SK-N-SH (cell line): ENCODE results near the gene IFITM5. TPM values are rescaled to one million over a fixed set of nuclear protein-coding genes. Genes with fewer than 3 reads are reported as not detected.

Experiments
- CTCF ChIA-PET: fragments of 300-600, 350-600 bp; formaldehyde crosslinking; extraction: SDS; loops from one replicate; lab custom pipeline; 2021; lab: Yijun Ruan, JAX
- POLR2A ChIA-PET: fragments of 350-600 bp; sonication (Branson Sonifier 250); formaldehyde crosslinking; extraction: SDS; loops from one replicate; lab custom pipeline; 2020; ENCODE audit warnings: antibody characterized with exemption, inconsistent platforms; lab: Yijun Ruan, JAX
- DNase-seq: peaks from one replicate; pipeline ENCODE4 v3.0.0; 2012
- H2AFZ ChIP-seq: fragments of 200-600 bp; sonication (generic); 2 replicates; pipeline ENCODE4 v1.8.1; 2016; ENCODE audit warnings: antibody characterized with exemption, mild to moderate bottlenecking, low read depth
- H3F3A ChIP-seq: fragments of 200-600 bp; sonication (generic); replicated peaks from 2 replicates; pipeline ENCODE3; 2016; ENCODE audit warnings: antibody characterized with exemption, mild to moderate bottlenecking; ENCODE audit not compliant: insufficient read depth
- H3K27ac ChIP-seq, 2 experiments: fragments of 200-500 bp in 1 of 2; fragments of 200-600 bp in 1 of 2; sonication (Bioruptor generic) in 1 of 2; sonication (generic), shearing (Covaris generic) in 1 of 2; 2 replicates each; pipeline versions ENCODE4 v1.5.1 to v1.6.1; 2014 to 2016; ENCODE audit warnings: low read depth in 2 of 2, inconsistent platforms in 1 of 2, low read length in 1 of 2, mild to moderate bottlenecking in 1 of 2, mixed read lengths in 1 of 2
- H3K27me3 ChIP-seq: fragments of 200-600 bp; sonication (generic), shearing (Covaris generic); 2 replicates; pipeline ENCODE4 v1.6.1; 2016; ENCODE audit warnings: mixed run types; ENCODE audit not compliant: insufficient read depth
- H3K36me3 ChIP-seq, 2 experiments: fragments of 200-500 bp in 1 of 2; fragments of 200-600 bp in 1 of 2; sonication (Bioruptor generic) in 1 of 2; sonication (generic) in 1 of 2; replicated peaks in 1 of 2; 2 replicates each; pipeline versions ENCODE3 to v1.5.1; 2014 to 2016; ENCODE audit warnings: low read length in 1 of 2, mild to moderate bottlenecking in 1 of 2; ENCODE audit not compliant: insufficient read depth in 2 of 2, control insufficient read depth in 1 of 2
- H3K4me1 ChIP-seq, 2 experiments: fragments of 200-500 bp in 1 of 2; fragments of 200-600 bp in 1 of 2; sonication (Bioruptor generic) in 1 of 2; sonication (generic), shearing (Covaris generic) in 1 of 2; 2 replicates each; pipeline versions ENCODE4 v1.5.1 to v1.6.1; 2014 to 2016; ENCODE audit warnings: low read depth in 1 of 2, low read length in 1 of 2, mixed run types in 1 of 2; ENCODE audit not compliant: insufficient read depth in 2 of 2, control insufficient read depth in 1 of 2
- H3K4me2 ChIP-seq: fragments of 200-600 bp; sonication (generic), shearing (Covaris generic); 2 replicates; pipeline ENCODE4 v1.6.1; 2017; ENCODE audit warnings: mixed run types
- H3K4me3 ChIP-seq, 2 experiments: fragments of 200-500 bp in 1 of 2; fragments of 200-600 bp in 1 of 2; sonication (Bioruptor generic) in 1 of 2; sonication (generic), shearing (Covaris generic) in 1 of 2; 2 replicates each; pipeline versions ENCODE4 v1.5.1 to v1.8.1; 2014 to 2016; ENCODE audit warnings: low read depth in 2 of 2, inconsistent platforms in 1 of 2, low read length in 1 of 2, mild to moderate bottlenecking in 1 of 2, mixed read lengths in 1 of 2, moderate library complexity in 1 of 2
- H3K79me2 ChIP-seq: fragments of 200-600 bp; sonication (generic); 2 replicates; pipeline ENCODE4 v1.8.1; 2017; ENCODE audit warnings: mild to moderate bottlenecking; ENCODE audit not compliant: insufficient read depth
- H3K9ac ChIP-seq: fragments of 200-600 bp; sonication (generic); 2 replicates; pipeline ENCODE4 v1.6.1; 2017; ENCODE audit warnings: mixed run types
- H3K9me2 ChIP-seq: fragments of 200-600 bp; sonication (generic); 2 replicates; pipeline ENCODE4 v1.6.1; 2017; ENCODE audit warnings: mixed run types
- H3K9me3 ChIP-seq: fragments of 200-600 bp; sonication (generic); 2 replicates; pipeline ENCODE4 v1.6.1; 2017; ENCODE audit warnings: mixed run types, mild to moderate bottlenecking, moderate library complexity
- H4K20me1 ChIP-seq: fragments of 200-600 bp; sonication (generic); 2 replicates; pipeline ENCODE4 v1.6.1; 2017; ENCODE audit warnings: mild to moderate bottlenecking, mixed run types; ENCODE audit not compliant: insufficient read depth
- ELF1 ChIP-seq: IDR thresholded peaks from 2 replicates; pipeline ENCODE4 v1.4.0; 2012
- EZH2phosphoT487 ChIP-seq: fragments of 200-600 bp; sonication (generic); IDR thresholded peaks from 2 replicates; pipeline ENCODE4 v1.6.1; 2017; ENCODE audit warnings: low read depth, mixed run types, mild to moderate bottlenecking, antibody characterized with exemption, moderate library complexity, borderline replicate concordance
- FOSL2 ChIP-seq: IDR thresholded peaks from 2 replicates; pipeline ENCODE4 v1.4.0; 2012; ENCODE audit warnings: low read depth, mild to moderate bottlenecking, moderate library complexity, borderline replicate concordance
- GABPA ChIP-seq: IDR thresholded peaks from 2 replicates; pipeline ENCODE4 v1.4.0; 2012; ENCODE audit warnings: low read depth, mild to moderate bottlenecking
- GATA2 ChIP-seq: sonication (generic); formaldehyde crosslinking; IDR thresholded peaks from 2 replicates; pipeline ENCODE4 v1.5.0; 2020; ENCODE audit warnings: mild to moderate bottlenecking, missing genetic modification reagents
- MXI1 ChIP-seq: IDR thresholded peaks from 2 replicates; pipeline ENCODE4 v1.6.1; 2012; ENCODE audit warnings: mild to moderate bottlenecking, low read depth, low read length, improper control_type of control experiment
- NRF1 ChIP-seq: IDR thresholded peaks from 2 replicates; pipeline ENCODE4 v1.6.1; 2012; ENCODE audit warnings: low read depth, mild to moderate bottlenecking, low read length
- POLR2AphosphoS5 ChIP-seq: IDR thresholded peaks from 2 replicates; pipeline ENCODE4 v1.6.1; 2012; ENCODE audit warnings: low read depth, low read length
- RAD21 ChIP-seq: IDR thresholded peaks from 2 replicates; pipeline ENCODE4 v1.6.1; 2012; ENCODE audit warnings: mild to moderate bottlenecking, low read length
- TCF12 ChIP-seq: IDR thresholded peaks from 2 replicates; pipeline ENCODE4 v1.4.0; 2012
- TEAD4 ChIP-seq: IDR thresholded peaks from 2 replicates; pipeline ENCODE4 v1.4.0; 2012; ENCODE audit warnings: mild to moderate bottlenecking, borderline replicate concordance; ENCODE audit not compliant: insufficient read depth
- YY1 ChIP-seq: IDR thresholded peaks from 2 replicates; pipeline ENCODE4 v1.4.0; 2012; ENCODE audit warnings: low read depth, mild to moderate bottlenecking
- WGBS: methylation state at CpG from one replicate; pipeline ENCODE4 v1.1.6; 2017; ENCODE audit warnings: low lambda C conversion rate; 5-methylcytosine and 5-hydroxymethylcytosine counted together
- polyA plus RNA-seq, 3 experiments: library from polyadenylated mRNA; depleted of rRNA; stranded (reverse); fragments of >200 nt; gene quantifications; 2 replicates each; pipeline ENCODE4 v1.2.3, GENCODE V29; 2012
- TF ChIP-seq, protein P1 (sequence below): IDR thresholded peaks from 2 replicates; pipeline ENCODE4 v1.4.0; 2012; ENCODE audit warnings: low read depth, borderline replicate concordance
- TF ChIP-seq, protein P2 (sequence below): IDR thresholded peaks from 2 replicates; pipeline ENCODE4; 2012
- TF ChIP-seq, protein P3 (sequence below): IDR thresholded peaks from 2 replicates; pipeline ENCODE4 v1.6.1; 2012; ENCODE audit warnings: mild to moderate bottlenecking, low read depth, low read length, moderate library complexity
- TF ChIP-seq, protein P4 (sequence below): fragments of 200-600 bp; sonication (generic); IDR thresholded peaks from 2 replicates; pipeline ENCODE4 v1.6.1; 2017; ENCODE audit warnings: antibody characterized with exemption, mild to moderate bottlenecking, moderate library complexity

Gene IFITM5
- polyA plus RNA-seq, 1 of the 3 experiments (the other 2 are of a cell fraction), result not detected

DNA sequence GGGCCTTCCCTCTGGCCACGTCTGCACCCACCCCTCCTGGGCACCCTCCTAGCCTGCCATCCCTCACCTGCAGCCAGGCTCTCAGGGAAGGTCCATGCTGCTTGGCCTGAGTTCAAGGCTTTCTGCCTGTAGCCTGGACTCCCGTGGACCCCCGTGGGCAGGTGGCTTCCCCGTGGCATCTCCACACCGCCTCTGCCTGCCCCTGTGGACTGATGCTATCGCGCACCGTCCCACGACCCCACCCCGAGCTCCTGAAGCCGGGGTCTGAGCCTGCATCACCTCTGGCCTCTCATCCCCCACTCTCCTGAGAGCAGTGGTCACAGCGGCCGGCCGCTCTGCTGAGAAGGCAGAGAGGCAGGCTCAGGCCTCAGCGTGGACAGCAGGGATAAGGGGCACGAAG is 4.5 kb downstream of the IFITM5 start:
- Histone ChIP-seq H3F3A (no peaks in the 10 kb centered on the region), H3K27me3 (no peaks in the 10 kb centered on the region), H2AFZ (no peak overlapping the region), H3K9ac (no peak overlapping the region), H3K79me2 (no peaks in the 10 kb centered on the region), H3K4me3 (no peak overlapping the region), H3K9me3 (no peaks in the 10 kb centered on the region), H3K4me2 (no peak overlapping the region), H3K9me2 (no peaks in the 10 kb centered on the region), H4K20me1 (no peaks in the 10 kb centered on the region), H3K36me3 (no peaks in the 10 kb centered on the region), H3K4me1 (no peaks in the 10 kb centered on the region; a peak in 1 of 4 replicates), H3K27ac (no peak overlapping the region)
- 90% methylated on average over 6 of the region's 16 CpGs for WGBS
- ChIA-PET CTCF (interaction anchor here (1.0 kb wide), 1 partner anchor 11 kb away, joined by 4 read pairs; no protein-coding TSS in a partner anchor), POLR2A (no interaction called here)
- no peak for TF ChIP-seq YY1
- no peak for TF ChIP-seq MXI1
- TF ChIP-seq, protein P1, sequence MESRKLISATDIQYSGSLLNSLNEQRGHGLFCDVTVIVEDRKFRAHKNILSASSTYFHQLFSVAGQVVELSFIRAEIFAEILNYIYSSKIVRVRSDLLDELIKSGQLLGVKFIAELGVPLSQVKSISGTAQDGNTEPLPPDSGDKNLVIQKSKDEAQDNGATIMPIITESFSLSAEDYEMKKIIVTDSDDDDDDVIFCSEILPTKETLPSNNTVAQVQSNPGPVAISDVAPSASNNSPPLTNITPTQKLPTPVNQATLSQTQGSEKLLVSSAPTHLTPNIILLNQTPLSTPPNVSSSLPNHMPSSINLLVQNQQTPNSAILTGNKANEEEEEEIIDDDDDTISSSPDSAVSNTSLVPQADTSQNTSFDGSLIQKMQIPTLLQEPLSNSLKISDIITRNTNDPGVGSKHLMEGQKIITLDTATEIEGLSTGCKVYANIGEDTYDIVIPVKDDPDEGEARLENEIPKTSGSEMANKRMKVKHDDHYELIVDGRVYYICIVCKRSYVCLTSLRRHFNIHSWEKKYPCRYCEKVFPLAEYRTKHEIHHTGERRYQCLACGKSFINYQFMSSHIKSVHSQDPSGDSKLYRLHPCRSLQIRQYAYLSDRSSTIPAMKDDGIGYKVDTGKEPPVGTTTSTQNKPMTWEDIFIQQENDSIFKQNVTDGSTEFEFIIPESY, result no peak
- TF ChIP-seq TCF12, result no peak
- no peak for TF ChIP-seq ELF1
- TF ChIP-seq TEAD4, result no peak
- no peak for TF ChIP-seq GABPA
- no peak for TF ChIP-seq POLR2AphosphoS5
- no peak for TF ChIP-seq FOSL2
- no peak for TF ChIP-seq GATA2 (CRISPR knock-in tag)
- TF ChIP-seq, protein P2, sequence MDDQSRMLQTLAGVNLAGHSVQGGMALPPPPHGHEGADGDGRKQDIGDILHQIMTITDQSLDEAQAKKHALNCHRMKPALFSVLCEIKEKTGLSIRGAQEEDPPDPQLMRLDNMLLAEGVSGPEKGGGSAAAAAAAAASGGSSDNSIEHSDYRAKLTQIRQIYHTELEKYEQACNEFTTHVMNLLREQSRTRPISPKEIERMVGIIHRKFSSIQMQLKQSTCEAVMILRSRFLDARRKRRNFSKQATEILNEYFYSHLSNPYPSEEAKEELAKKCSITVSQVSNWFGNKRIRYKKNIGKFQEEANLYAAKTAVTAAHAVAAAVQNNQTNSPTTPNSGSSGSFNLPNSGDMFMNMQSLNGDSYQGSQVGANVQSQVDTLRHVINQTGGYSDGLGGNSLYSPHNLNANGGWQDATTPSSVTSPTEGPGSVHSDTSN, result no peak
- no peak for DNase-seq

DNA sequence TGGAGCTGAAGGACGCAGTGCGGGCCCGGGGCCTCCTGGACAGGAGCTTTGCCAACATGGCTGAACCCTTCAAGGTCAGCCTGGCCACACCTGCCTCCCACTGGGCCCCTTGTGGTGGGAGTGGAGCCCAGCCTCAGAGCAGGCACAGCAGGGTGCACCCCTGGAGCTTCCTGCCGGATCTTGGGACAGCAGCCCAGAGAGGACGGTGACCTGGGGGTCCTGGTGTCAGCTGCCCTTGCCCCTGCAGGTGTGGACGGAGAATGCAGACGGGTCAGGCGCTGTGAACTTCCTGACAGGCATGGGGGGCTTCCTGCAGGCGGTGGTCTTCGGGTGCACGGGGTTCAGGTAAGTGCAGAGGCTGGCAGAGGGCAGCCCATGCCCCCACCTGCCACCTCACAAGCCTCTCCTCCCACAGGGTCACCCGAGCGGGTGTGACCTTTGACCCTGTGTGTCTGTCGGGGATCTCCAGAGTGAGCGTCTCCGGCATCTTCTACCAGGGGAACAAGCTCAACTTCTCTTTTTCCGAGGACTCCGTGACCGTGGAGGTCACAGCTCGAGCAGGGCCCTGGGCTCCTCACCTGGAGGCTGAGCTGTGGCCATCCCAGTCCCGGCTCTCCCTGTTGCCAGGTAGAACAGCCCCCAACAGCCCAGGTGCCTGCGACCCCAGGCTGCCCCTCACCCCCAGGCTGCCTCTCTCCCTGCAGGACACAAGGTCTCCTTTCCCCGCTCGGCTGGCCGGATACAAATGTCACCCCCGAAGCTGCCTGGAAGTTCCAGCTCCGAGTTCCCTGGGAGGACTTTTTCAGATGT is 5.3 kb downstream of the IFITM5 start:
- 95% methylated on average over 10 of the region's 27 CpGs for WGBS
- H3K9me3 ChIP-seq, result no peaks in the 10 kb centered on the region
- ChIA-PET CTCF (no interaction called here), POLR2A (no interaction called here)
- H3K27me3 ChIP-seq, result no peaks in the 10 kb centered on the region
- no peaks in the 10 kb centered on the region for H3K79me2 ChIP-seq
- peaks cover 0 to 3% of the 10 kb centered on the region in 2 experiments; a peak in 1 of 4 replicates for H3K4me1 ChIP-seq
- H3K4me2 ChIP-seq, result no peak overlapping the region
- H2AFZ ChIP-seq, result no peak overlapping the region
- no peaks in the 10 kb centered on the region for H3F3A ChIP-seq
- no peak overlapping the region for H3K27ac ChIP-seq
- no peaks in the 10 kb centered on the region for H4K20me1 ChIP-seq
- H3K4me3 ChIP-seq, result no peak overlapping the region
- H3K9ac ChIP-seq, result no peak overlapping the region
- DNase-seq, result no peak
- no peaks in the 10 kb centered on the region for H3K36me3 ChIP-seq
- H3K9me2 ChIP-seq, result no peaks in the 10 kb centered on the region
- no peak for TF ChIP-seq GABPA
- no peak for TF ChIP-seq FOSL2
- TF ChIP-seq, protein P3, sequence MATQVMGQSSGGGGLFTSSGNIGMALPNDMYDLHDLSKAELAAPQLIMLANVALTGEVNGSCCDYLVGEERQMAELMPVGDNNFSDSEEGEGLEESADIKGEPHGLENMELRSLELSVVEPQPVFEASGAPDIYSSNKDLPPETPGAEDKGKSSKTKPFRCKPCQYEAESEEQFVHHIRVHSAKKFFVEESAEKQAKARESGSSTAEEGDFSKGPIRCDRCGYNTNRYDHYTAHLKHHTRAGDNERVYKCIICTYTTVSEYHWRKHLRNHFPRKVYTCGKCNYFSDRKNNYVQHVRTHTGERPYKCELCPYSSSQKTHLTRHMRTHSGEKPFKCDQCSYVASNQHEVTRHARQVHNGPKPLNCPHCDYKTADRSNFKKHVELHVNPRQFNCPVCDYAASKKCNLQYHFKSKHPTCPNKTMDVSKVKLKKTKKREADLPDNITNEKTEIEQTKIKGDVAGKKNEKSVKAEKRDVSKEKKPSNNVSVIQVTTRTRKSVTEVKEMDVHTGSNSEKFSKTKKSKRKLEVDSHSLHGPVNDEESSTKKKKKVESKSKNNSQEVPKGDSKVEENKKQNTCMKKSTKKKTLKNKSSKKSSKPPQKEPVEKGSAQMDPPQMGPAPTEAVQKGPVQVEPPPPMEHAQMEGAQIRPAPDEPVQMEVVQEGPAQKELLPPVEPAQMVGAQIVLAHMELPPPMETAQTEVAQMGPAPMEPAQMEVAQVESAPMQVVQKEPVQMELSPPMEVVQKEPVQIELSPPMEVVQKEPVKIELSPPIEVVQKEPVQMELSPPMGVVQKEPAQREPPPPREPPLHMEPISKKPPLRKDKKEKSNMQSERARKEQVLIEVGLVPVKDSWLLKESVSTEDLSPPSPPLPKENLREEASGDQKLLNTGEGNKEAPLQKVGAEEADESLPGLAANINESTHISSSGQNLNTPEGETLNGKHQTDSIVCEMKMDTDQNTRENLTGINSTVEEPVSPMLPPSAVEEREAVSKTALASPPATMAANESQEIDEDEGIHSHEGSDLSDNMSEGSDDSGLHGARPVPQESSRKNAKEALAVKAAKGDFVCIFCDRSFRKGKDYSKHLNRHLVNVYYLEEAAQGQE, result no peak
- TF ChIP-seq, protein P4, sequence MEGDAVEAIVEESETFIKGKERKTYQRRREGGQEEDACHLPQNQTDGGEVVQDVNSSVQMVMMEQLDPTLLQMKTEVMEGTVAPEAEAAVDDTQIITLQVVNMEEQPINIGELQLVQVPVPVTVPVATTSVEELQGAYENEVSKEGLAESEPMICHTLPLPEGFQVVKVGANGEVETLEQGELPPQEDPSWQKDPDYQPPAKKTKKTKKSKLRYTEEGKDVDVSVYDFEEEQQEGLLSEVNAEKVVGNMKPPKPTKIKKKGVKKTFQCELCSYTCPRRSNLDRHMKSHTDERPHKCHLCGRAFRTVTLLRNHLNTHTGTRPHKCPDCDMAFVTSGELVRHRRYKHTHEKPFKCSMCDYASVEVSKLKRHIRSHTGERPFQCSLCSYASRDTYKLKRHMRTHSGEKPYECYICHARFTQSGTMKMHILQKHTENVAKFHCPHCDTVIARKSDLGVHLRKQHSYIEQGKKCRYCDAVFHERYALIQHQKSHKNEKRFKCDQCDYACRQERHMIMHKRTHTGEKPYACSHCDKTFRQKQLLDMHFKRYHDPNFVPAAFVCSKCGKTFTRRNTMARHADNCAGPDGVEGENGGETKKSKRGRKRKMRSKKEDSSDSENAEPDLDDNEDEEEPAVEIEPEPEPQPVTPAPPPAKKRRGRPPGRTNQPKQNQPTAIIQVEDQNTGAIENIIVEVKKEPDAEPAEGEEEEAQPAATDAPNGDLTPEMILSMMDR, result no peak
- TF ChIP-seq NRF1, result no peak
- TF ChIP-seq RAD21, result no peak
- TF ChIP-seq, protein P1, result no peak
- TF ChIP-seq MXI1, result no peak
- TF ChIP-seq EZH2phosphoT487, result no peak
